ENCODE measurements around the gene R3HDML. TPM values are rescaled to one million over a fixed set of nuclear protein-coding genes. Genes with fewer than 3 reads are reported as not detected.
A peak's percentile ranks its signal among the peaks of the same experiment; 100 is the strongest.

The R3HDML gene
- total RNA-seq, 1 donor from 2014 or later: not detected

GRCh38 chr20:44357555-44358125 lies 20.8 kb downstream of the R3HDML start:
- H3K27ac Mint-ChIP-seq: no peak overlapping the region
- H3K9me3 Mint-ChIP-seq (ENCODE audit: low read depth): no peaks in the 10 kb centered on the region
- H3K4me1 Mint-ChIP-seq (ENCODE audit: low read depth): peaks cover 47% of the 10 kb centered on the region
- TF ChIP-seq CTCF (IDR thresholded peaks at IDR 0.05; ENCODE audit: unreplicated experiment): no peak
- H3K27me3 Mint-ChIP-seq: no peaks in the 10 kb centered on the region
- DNase-seq (ENCODE audit: low spot score, unreplicated experiment): no peak
- H3K4me3 Mint-ChIP-seq (ENCODE audit: low read depth): peak overlapping the region; percentile 93
- no peaks in the 10 kb centered on the region for H3K36me3 Mint-ChIP-seq (ENCODE audit: insufficient read depth)

- Mint-ChIP-seq H3K4me3 (ENCODE audit: low read depth) (peak overlapping the region; percentile 14), H3K27me3 (no peaks in the 10 kb centered on the region), H3K27ac (no peak overlapping the region), H3K4me1 (ENCODE audit: low read depth) (peaks cover 47% of the 10 kb centered on the region), H3K36me3 (ENCODE audit: insufficient read depth) (no peaks in the 10 kb centered on the region), H3K9me3 (ENCODE audit: low read depth) (no peaks in the 10 kb centered on the region)
- no peak for DNase-seq (ENCODE audit: low spot score, unreplicated experiment)
- no peak for TF ChIP-seq CTCF (IDR thresholded peaks at IDR 0.05; ENCODE audit: unreplicated experiment)
Observed at GRCh38 chr20:44358776-44359175, 21.9 kb downstream of the R3HDML start.

- peaks cover 36% of the 10 kb centered on the region for H3K4me1 Mint-ChIP-seq (ENCODE audit: low read depth)
- no peaks in the 10 kb centered on the region for H3K9me3 Mint-ChIP-seq (ENCODE audit: low read depth)
- H3K4me3 Mint-ChIP-seq (ENCODE audit: low read depth): no peak overlapping the region
- no peaks in the 10 kb centered on the region for H3K27me3 Mint-ChIP-seq
- no peak overlapping the region for H3K27ac Mint-ChIP-seq
- no peak for DNase-seq (ENCODE audit: low spot score, unreplicated experiment)
- TF ChIP-seq CTCF (IDR thresholded peaks at IDR 0.05; ENCODE audit: unreplicated experiment): no peak
- H3K36me3 Mint-ChIP-seq (ENCODE audit: insufficient read depth): peaks cover 1% of the 10 kb centered on the region
Observed at GRCh38 chr20:44360221-44360620, 23.4 kb downstream of the R3HDML start.

- Mint-ChIP-seq H3K4me1 (ENCODE audit: low read depth) (peaks cover 33% of the 10 kb centered on the region), H3K4me3 (ENCODE audit: low read depth) (no peak overlapping the region), H3K27ac (no peak overlapping the region), H3K36me3 (ENCODE audit: insufficient read depth) (peaks cover 1% of the 10 kb centered on the region), H3K9me3 (ENCODE audit: low read depth) (no peaks in the 10 kb centered on the region), H3K27me3 (no peaks in the 10 kb centered on the region)
- TF ChIP-seq CTCF (IDR thresholded peaks at IDR 0.05; ENCODE audit: unreplicated experiment): no peak
- no peak for DNase-seq (ENCODE audit: low spot score, unreplicated experiment)
Observed at GRCh38 chr20:44361021-44361420, 24.2 kb downstream of the R3HDML start.

GRCh38 chr20:44362466-44362940 lies 25.7 kb downstream of the R3HDML start:
- DNase-seq (ENCODE audit: low spot score, unreplicated experiment): no peak
- Mint-ChIP-seq H3K27ac (no peak overlapping the region), H3K27me3 (no peaks in the 10 kb centered on the region), H3K36me3 (ENCODE audit: insufficient read depth) (peaks cover 1% of the 10 kb centered on the region), H3K4me1 (ENCODE audit: low read depth) (peaks cover 18% of the 10 kb centered on the region), H3K9me3 (ENCODE audit: low read depth) (no peaks in the 10 kb centered on the region), H3K4me3 (ENCODE audit: low read depth) (no peak overlapping the region)
- no peak for TF ChIP-seq CTCF (IDR thresholded peaks at IDR 0.05; ENCODE audit: unreplicated experiment)
